Kidney (tissue), 14 donors: ENCODE results near the gene ZFAND3. TPM values are rescaled to one million over a fixed set of nuclear protein-coding genes. Genes with fewer than 3 reads are reported as not detected.

ENCODE experiments used
- DNase-seq, 5 donors: peaks; one replicate each; pipeline ENCODE4 v3.0.0-alpha.2; 2013 to 2020
- FAIRE-seq: peaks from 2 replicates; lab custom pipeline; 2012; peaks lifted over from hg19 to GRCh38; lab: Jason Lieb, UNC
- H3K27ac ChIP-seq, 2 donors: one replicate each; pipeline ENCODE4 v1.7.0; 2013; ENCODE audit warnings: low read depth in 2 of 2, low read length in 2 of 2, inconsistent platforms in 1 of 2
- H3K27me3 ChIP-seq: one replicate; pipeline ENCODE4 v1.7.1; 2013; ENCODE audit warnings: low read length, inconsistent platforms; ENCODE audit not compliant: control insufficient read depth, insufficient read depth
- H3K36me3 ChIP-seq, 3 donors: one replicate each; pipeline versions ENCODE4 v1.7.0 to v1.7.1; 2013; ENCODE audit warnings: low read length in 3 of 3, control low read depth in 1 of 3, inconsistent platforms in 1 of 3; ENCODE audit not compliant: insufficient read depth in 3 of 3, control insufficient read depth in 2 of 3
- H3K4me1 ChIP-seq, 3 donors: one replicate each; pipeline versions ENCODE4 v1.7.0 to v1.7.1; 2013; ENCODE audit warnings: low read length in 3 of 3, inconsistent platforms in 1 of 3, low read depth in 1 of 3; ENCODE audit not compliant: control insufficient read depth in 2 of 3, insufficient read depth in 2 of 3
- H3K4me3 ChIP-seq, 3 donors: one replicate each; pipeline versions ENCODE4 v1.7.0 to v1.8.1; 2013; ENCODE audit warnings: low read length in 3 of 3, control low read depth in 1 of 3, inconsistent platforms in 1 of 3
- H3K9ac ChIP-seq, 3 donors: one replicate each; pipeline versions ENCODE4 v1.7.0 to v1.7.1; 2013; ENCODE audit warnings: low read length in 3 of 3, control low read depth in 1 of 3, inconsistent platforms in 1 of 3
- H3K9me3 ChIP-seq, 3 donors: one replicate each; pipeline versions ENCODE4 v1.7.0 to v1.7.1; 2013; ENCODE audit warnings: low read length in 3 of 3, control low read depth in 1 of 3, inconsistent platforms in 1 of 3; ENCODE audit not compliant: control insufficient read depth in 2 of 3, insufficient read depth in 1 of 3
- CTCF ChIP-seq: IDR thresholded peaks from 3 replicates; pipeline ENCODE4 v1.5.1; 2012; ENCODE audit warnings: mild to moderate bottlenecking, moderate library complexity, borderline replicate concordance; ENCODE audit not compliant: insufficient read depth; ENCODE audit errors: extremely low read depth
- intact Hi-C: fragments of 100-400 bp; cut with DNase I; formaldehyde crosslinking; loops from one replicate; pipeline ENCODE4 v1.11.1; 2022
- polyA plus RNA-seq: library from polyadenylated mRNA; stranded (reverse); fragments of 350-450 nt; fragmentation: Illumina TruSeq; extraction: RNeasy Lipid Tissue Mini Kit (QIAGEN cat#74804); gene quantifications from one replicate; pipeline ENCODE4 v1.2.3, GENCODE V29; 2014; ENCODE audit warnings: low read depth, low replicate concordance; ENCODE audit not compliant: insufficient read depth
- total RNA-seq: library from RNA; stranded (reverse); fragmentation: NEBNext Ultra II Directional; extraction: Animal tissue kit (Norgen Biotek cat#: 25700); gene quantifications from one replicate; pipeline ENCODE4 v1.2.1, GENCODE V29; 2021
- donor health status: control.
- donor health status: control.
- donor health status: control.
- donor health status: control.
- donor health status: control.
- donor health status: DM: yes; HTN: yes; CAD: no.
- donor health status: Normal renal cell carcinoma (clear cell type).

The ZFAND3 gene
- total and polyA plus RNA-seq, 2 donors from 2014 or later = 44.6 to 104 TPM

- H3K36me3 ChIP-seq = no peaks in the 10 kb centered on the region
- intact Hi-C loops = no loop called here
- no peaks in the 10 kb centered on the region for H3K9me3 ChIP-seq
- no peak overlapping the region for H3K4me3 ChIP-seq
- TF ChIP-seq CTCF = no peak
- H3K27me3 ChIP-seq = no peaks in the 10 kb centered on the region
- DNase-seq (no peak), FAIRE-seq (no peak)
- no peak overlapping the region for H3K27ac ChIP-seq
- no peak overlapping the region for H3K9ac ChIP-seq
- no peaks in the 10 kb centered on the region for H3K4me1 ChIP-seq
These were observed 27.0 kb upstream of the ZFAND3 start for GRCh38 chr6:37792457-37793033.

- Histone ChIP-seq H3K9me3 (no peaks in the 10 kb centered on the region), H3K27ac (no peak overlapping the region), H3K4me1 (no peaks in the 10 kb centered on the region), H3K9ac (no peak overlapping the region), H3K4me3 (no peak overlapping the region), H3K36me3 (no peaks in the 10 kb centered on the region), H3K27me3 (no peaks in the 10 kb centered on the region)
- no peak for TF ChIP-seq CTCF
- FAIRE-seq (no peak), DNase-seq (no peak)
- intact Hi-C loops = no loop called here
These were observed 26.5 kb upstream of the ZFAND3 start for GRCh38 chr6:37793067-37793466.

GRCh38 chr6:37794825-37795224 is 24.7 kb upstream of the ZFAND3 start:
- Histone ChIP-seq H3K27ac (no peak overlapping the region), H3K4me3 (no peak overlapping the region), H3K36me3 (no peaks in the 10 kb centered on the region), H3K4me1 (no peaks in the 10 kb centered on the region), H3K9ac (no peak overlapping the region), H3K9me3 (no peaks in the 10 kb centered on the region), H3K27me3 (no peaks in the 10 kb centered on the region)
- no peak for FAIRE-seq
- peak in 1 of 5 donors; percentile 4 for DNase-seq
- TF ChIP-seq CTCF = no peak
- intact Hi-C loops = no loop called here
